Measurements from ENCODE around the gene TSPAN9.

The TSPAN9 gene, protein sequence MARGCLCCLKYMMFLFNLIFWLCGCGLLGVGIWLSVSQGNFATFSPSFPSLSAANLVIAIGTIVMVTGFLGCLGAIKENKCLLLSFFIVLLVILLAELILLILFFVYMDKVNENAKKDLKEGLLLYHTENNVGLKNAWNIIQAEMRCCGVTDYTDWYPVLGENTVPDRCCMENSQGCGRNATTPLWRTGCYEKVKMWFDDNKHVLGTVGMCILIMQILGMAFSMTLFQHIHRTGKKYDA

DNA sequence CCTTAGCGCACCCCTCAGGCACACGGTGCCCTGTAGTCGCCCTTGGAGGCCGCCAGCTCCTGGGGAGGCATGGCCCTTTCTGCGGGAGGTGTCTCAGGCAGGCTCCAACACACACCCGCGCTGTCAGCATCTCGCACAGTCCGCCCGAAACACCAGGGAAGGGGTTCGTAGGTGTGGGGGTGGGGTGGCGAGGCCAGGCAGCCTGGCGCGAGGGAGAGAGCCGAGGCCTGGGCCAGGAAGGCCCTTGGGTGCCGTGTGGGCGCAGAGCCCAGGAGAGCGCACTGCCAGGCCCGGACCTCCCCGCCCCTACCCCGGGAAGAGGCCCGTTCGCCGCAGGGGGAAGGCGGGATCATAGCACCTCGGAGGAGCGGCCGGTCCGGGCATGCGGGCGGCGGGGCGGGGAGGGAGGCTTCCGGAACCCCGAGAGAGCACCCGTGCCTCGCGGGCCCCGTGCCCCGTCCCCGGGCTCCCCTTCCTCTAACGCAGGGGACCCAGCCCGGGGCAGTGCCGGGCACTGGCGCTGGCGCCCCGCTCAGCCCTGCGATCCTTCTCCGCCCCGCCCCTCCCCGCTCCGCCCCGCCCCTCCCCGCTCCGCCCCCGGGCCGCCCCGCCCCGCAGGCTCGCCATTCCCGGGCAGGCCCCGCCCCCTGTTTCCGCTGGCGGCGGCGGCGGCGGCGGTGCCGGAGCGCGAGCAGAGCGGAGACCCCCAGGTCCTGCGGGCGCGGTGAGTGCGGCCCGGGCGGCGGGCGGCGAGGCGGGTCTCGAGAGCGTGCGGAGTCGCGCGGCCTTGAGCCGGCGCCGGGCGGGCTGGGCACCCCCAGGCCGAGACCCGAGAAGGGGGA lies at the start of gene TSPAN9:
Gene TSPAN9, plus strand, starts transcription at position 650 of the 842 bp plus-strand sequence. CDS start 123,815 bp downstream, outside the sequence.
- FAIRE-seq (no peak), DNase-seq (ENCODE audit: low spot score) (no peak)

DNA sequence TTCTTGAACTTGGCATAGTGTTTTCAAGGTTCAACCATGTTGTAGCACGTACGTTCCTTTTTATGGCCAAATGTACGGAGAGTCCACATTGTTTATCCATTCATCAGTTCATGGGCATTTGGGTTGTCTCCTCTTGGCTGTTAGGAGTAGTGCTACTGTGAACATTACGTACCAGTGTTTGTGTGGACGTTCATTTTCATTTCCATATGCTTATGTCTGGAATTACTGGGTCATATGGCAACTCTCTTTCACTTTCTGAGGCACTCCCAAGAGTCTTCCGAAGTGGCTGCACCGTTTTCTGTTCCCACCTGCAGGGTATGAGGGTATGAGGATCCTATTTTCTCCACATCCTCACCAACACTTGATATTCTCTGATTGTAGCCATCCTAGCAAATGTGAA lies 49.1 kb upstream of the TSPAN9 start:
- FAIRE-seq (no peak), DNase-seq (ENCODE audit: low spot score) (no peak)

DNA sequence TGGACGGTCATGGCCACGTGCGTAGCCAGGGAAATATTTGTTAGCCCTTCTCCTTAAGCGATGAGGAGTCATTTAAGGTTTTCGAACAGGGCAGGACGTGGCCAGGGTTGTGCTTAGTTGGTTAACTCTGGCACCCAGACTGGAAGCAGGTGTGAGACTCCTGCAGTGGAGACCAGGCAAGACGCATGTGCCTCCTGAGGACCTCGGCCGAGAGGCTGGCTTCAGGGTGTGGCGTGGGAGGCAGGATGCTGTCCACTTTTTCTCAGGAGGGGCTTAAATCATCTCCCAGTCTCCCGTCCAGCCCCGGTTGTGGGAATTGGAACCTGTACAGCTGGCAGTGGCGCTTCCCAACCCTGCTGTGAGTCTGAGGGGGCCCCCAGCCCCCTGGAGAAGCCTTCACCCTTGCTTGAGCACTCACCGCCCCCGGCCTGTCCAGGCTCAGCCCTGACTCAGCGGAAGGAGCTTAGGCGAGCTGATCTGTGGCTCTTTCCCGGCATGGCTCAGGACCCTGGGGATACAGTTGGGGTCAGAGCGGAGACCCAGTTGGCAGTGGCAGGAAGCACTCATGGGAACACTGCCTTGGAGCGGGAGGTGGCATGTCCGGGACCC lies 46.3 kb upstream of the TSPAN9 start:
- no peak for FAIRE-seq
- DNase-seq (ENCODE audit: low spot score), result no peak

DNA sequence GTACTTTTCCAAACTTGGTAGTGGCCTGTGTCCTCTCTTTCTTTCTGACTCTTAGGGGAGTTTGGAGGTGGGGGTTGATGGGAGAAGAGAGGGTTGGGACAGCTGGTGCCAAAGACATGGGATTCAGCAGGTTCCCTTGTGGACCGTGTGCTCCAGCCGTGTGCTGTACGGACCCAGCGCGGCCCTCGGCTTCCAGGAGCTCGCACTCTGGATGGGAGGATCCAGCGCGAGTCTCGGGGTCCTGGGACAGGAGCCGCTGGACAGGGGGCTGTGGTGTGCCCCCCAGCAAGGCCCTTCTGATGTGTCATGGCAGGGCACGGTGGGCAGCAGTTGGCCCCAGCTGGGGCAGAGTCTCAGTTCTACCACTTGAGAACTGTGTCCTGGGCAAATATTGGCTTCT lies 45.0 kb upstream of the TSPAN9 start:
- no peak for FAIRE-seq
- no peak for DNase-seq (ENCODE audit: low spot score)

DNA sequence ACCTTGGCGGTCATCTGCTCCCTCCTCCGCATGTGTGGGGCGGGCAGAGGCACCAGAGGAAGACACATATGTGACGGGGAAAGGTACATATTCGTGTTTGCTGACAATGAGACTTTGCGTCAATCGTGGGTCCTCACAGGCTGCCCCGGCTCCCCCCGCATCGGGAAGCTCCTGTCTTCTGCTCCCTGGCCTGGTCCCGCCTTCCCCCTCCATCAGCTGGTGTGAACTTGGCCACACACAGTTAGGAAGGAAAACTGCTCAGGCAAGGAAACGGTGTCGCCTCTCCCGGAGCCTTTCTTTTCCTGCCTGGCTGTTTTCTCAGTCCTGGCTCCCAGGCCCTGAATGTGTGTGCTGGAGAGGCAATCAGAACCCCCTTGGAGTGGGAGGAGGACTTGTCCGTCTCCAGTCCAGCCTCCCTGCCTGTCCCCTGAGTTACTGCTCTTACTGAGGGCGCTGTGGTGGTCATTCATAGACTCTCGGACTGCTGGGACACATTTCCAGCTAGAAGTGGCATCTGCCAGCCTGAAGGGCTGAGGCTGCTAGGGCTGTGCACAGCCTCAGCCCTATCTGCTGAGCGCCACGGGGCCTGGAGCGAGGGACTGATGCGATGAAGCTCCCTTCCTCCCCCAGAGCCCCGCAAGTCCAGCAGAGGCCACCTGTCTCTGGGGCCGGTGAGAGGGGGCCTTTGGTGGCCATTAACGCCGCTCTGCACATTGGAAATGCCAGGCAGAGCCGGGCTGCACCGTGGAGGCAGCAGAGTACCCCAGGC lies 44.2 kb upstream of the TSPAN9 start:
- FAIRE-seq (no peak), DNase-seq (ENCODE audit: low spot score) (no peak)

DNA sequence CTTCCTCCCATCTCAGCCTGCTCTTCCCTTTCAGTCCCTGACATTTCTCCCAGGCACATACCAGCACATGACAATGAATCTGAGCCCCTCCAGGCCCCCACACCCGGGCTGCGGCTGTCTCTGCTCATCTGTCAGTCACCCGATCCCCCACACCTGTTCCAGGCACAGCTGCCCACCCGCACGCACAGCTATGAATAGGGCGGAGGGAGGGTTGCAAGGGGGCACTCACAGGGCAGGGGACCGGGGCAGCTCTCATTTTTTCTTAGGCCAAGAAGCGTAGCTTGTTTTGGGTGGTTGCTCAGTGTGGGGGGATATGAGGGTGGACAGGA lies 43.7 kb upstream of the TSPAN9 start:
- DNase-seq (ENCODE audit: low spot score), result no peak
- no peak for FAIRE-seq

DNA sequence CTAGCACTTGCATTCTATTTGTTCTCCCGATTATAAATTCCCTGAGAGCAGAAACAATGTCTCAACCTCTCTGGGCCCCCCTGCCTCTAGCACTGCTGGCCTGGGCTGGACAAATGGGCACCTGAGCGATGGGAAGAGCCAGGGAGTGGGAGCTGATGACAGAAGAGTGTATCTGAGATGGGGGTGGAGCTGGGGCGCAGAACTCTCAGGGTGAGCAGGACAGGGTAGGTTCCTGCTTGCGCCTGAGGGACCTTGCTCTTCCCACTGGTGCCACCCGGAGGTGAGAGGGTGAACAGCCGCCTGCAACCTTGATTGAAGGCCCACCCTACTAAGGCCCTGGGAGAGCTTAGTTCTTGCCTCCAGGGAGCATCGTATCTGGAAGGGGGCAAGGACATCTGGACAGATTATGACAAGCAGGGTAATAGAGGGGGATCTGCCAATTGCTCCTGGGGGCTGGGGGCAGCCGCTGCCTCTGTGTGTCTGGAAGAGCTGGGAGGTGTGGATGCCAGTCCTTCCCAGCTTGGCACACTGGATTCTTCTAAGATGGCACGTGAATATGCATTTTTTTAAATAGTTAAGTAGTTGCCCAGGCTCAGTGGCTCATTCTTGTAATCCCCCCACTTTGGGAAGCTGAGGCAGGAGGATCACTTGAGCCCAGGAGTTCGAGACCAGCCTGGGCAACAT lies 43.0 kb upstream of the TSPAN9 start:
- DNase-seq (ENCODE audit: low spot score) (no peak), FAIRE-seq (no peak)

DNA sequence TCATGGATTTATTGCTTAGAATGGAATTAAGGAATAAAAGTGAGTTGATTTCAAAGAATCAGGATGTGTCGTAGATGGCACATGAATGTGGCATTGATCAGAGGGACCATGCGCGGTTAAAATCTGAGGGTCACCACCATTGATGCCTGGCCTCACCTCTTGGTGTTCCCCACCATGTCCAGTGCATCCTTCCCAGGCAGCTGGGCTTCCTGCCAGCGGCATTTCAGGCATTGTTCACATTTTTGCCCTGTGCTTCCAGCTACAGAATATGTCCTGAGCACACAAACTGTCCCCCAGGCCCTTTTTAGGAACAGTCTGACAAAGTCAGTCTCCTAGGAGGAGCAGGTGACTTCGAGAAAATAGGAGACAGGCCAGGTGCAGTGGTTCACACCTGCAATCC lies 42.0 kb upstream of the TSPAN9 start:
- FAIRE-seq (no peak), DNase-seq (ENCODE audit: low spot score) (no peak)

DNA sequence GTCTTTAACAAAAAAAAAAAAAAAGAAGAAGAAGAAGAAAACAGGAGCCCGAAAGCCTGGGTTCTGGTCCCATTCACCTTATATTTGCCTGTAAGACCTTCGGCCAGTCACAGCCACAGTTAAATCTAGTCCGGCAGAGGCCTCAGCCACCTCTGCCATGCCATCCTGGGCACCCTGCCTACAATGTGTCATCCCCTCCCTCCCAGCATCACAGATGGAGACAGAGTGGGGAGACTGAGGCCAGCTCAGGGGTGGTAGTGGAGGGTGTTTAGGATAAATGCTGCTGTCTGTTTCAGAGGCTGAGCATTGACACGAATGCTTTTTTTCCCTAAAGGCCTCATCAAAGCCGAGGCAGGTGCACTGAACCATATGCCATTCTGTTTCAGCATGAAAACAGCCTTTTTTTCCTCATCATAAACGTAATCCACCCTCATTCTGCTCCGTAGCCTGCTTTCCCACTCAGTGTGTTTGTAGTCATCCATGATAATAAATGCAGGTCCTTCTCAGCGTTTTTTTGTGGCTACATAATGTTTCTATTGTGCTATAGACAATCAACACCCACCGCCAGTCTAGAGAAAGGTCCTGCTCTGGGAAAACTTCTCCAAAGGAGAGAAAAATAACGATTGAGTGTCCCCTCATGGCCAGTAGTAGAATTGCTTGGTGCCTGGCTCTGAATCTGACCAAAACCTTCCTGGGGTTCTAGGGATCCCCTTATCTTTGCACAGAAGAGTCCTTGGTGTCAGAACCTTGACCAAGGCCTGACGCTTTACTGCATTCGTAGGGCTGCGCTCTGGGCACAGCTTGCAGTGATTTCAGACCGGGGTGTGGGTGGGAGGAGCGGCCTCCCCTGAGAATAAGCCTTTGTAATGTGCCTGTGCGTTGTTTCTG lies 41.1 kb upstream of the TSPAN9 start:
- DNase-seq (ENCODE audit: low spot score) (no peak), FAIRE-seq (no peak)

DNA sequence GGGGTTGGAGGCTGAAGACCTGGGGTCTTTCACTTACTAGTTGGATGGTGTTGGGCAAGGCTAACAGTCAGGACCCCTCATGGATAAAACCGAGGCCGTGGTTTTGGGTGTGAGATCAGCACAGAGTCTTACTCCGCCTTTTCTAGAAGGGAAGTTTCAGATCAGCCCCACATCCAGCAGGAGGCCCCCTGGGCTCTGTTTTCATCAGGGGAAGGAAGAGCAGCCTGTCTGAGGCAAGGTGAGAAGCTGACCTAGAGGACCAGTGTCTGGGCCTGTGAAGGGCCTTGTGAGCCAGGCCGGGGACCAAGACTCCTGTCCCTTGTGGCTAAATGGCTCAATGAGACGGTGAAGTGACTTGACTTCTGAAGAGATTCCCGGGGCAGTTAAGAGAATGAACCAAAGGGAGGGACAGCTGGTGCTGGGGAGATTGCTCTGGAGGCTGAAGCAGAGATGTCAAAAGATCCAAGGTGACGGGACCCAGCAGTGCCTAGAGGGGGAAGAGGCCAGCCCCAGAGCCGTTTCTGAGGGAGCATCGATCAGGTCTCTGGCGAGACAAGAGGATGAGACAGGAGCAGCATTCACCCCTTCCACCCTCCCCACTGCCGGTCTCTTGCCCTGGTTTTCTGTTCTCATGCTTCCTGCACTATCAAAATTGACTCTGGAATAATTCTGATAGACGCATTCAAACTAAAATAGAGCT lies 40.1 kb upstream of the TSPAN9 start:
- DNase-seq (ENCODE audit: low spot score) (no peak), FAIRE-seq (no peak)

DNA sequence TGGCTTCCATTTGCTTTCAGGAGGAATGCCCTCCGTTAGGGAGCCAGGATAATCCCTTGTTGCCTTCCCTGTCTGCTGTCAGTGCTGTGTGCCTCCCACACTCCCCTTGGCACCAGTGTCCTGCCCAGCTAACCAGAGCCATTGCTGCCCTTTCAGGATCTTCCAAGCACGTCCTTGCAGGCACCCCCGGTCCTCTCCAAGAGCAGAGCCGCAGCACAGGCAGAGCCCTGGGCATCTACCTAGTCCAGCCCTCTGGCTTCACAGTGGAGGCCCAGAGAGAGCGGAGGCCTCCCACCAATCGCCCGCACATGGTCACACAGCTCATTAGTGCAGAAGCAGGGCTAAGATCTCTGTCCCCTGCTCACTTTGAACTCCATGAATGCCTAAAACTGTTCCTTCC lies 39.0 kb upstream of the TSPAN9 start:
- no peak for FAIRE-seq
- DNase-seq (ENCODE audit: low spot score), result no peak

DNA sequence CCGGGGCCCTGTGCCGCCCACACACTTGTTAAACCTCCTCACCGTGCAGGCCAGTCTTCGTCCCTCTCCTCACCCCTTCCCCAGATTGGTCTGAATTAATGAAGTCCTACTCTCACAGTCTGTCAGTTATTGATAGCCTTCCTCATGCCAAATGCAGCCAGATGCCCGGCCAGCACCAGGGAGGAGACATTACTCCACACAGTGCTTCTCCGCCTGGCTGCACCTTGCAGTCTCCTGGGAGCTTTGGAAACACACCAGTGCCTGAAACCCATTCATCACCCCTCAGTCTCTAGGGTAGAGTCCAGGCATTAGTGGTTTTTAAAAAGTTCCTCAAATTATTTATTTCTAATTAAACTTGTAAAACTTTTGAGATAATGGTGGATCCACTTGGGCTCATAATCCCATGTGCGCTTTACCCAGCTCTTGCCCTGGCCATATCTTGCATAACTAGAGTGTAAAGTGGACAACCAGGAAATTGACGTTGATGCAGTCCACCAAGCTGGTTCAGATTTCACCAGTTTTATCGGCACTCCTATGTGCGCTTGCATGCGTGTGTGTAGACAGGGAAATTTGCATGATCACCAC lies 38.2 kb upstream of the TSPAN9 start:
- DNase-seq (ENCODE audit: low spot score) (no peak), FAIRE-seq (no peak)

DNA sequence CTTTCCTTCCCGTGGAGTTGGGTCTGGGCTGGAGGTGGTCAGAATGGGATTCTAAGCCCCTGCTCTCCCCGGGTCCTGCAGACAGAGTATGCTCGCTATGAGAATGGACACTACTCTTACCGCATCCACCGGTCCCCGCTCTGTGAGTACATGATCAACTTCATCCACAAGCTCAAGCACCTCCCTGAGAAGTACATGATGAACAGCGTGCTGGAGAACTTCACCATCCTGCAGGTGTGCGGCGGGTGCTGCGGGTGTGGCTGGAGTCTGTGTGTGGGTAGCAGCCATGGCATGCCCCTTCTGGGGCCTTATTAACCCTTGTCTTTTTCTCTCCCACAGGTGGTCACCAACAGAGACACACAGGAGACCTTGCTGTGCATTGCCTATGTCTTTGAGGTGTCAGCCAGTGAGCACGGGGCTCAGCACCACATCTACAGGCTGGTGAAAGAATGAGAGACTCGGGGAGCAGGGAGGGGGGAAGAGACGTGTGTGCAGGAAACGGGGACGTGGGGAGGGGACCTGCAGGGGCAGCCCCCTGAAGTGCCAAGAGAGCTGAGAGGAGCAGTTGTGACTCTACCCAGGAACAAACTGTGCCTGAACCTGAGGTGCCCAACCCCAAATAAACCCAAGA lies 37.0 kb upstream of the TSPAN9 start:
- FAIRE-seq (no peak), DNase-seq (ENCODE audit: low spot score) (no peak)

DNA sequence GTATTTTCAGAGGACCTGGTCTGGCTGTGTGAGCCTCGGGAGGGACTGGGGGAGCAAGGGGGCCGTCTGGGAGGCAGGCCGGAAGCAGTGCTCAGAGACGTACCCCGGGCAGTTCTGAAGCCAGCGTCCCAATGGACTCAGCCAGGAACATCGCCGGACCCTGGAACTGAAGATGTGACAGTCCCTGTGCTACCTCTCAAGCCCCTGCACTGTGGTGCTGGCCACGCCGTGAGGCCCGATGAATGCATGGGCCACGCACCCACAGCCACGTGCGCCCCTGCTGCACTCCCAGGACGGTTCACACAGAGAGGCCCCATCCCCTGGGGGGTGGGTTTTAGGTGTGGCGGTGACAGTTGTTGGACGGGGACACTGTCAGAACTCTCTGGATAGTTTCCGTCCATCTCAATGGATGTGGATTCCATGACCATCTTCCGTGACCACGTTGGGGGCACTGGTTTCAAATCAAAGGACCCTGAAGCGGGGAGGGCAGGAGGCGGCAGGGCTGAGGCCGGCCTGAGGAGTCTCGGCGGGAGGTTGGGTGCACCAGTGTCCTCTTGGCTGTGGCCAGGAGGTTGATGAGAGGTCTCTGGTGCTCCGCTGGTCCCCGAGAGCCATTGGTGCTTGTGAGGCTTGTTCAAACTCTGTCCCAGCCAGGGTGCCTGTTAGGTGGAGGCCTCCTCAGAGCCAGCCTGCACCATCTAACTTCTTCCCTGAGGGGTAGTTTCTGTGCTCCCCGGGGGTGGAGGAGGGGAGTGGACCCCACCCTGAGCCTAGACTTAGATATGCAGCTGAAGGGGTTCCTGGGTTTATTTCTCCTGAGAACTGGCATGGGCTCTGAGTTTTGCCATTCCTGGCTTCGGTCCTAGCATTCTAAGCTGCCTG lies 36.3 kb upstream of the TSPAN9 start:
- DNase-seq (ENCODE audit: low spot score), result no peak
- FAIRE-seq, result no peak

DNA sequence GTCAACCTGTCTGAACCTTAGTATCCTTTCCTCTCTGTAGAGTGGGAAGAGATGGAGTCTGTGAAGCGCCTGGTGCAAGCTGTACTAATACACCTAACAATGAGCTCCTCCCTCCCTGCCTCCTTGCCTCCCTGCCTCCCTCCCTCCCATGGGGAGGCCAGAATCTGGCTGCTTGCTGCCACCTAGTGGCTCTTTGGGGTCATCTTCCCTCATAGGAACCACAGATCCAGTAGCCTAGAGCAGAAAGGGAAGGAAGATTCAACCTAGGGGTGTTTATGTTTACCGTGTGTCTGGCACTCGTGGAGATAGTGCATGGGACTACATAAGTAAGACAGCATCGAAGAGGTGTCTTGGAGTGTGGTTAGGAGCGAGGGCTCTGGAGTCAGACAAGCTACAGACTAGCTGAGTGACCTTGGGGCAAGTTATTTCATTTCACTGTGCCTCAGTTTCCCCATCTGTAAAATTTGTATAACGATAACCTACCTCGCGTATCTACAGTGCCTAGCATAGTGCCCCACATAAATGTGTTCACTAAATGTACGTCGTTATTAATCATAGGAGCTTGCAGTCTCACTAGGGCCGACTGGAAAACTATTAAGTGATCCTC lies 35.5 kb upstream of the TSPAN9 start:
- FAIRE-seq (no peak), DNase-seq (ENCODE audit: low spot score) (peak; percentile 60)

DNA sequence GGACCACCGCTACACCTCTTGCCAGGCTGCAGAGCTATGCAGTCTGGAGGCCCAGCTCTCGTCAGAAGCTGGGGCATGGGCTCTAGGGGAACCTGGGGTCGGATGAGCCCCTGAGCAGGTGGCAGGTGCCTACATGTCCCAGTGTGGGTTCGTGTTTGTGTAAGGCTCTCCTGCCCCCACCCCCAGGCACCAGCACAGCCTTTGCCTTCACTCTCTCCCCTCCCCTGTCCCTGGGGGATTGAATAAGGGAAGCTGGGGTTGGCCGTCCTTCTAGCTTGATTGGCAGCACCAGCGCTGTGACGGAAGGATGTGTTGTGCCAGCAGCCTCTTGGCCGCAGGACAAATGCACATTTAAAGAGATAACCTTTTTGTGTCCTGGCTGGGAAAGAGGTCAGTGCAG lies 34.8 kb upstream of the TSPAN9 start:
- FAIRE-seq (no peak), DNase-seq (ENCODE audit: low spot score) (no peak)

DNA sequence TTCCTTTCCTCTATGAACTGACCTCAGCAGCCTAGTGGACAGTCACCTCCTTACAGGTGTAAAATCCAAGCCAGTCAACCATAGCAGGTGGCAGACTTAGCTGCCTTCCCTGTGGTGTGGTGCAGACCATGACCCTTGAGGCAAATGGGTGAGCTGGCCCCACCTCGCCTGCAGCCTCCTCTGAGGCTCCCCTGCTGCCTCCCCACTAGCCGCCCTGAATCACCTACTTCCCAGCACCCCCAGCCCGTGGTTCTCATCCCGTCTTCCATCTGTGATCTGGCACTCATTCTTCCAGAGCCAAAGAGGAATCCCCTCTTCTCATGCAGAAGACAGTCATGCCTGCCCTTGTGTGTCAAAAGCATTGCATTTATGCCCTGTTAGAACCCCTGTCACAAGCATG lies 34.4 kb upstream of the TSPAN9 start:
- DNase-seq (ENCODE audit: low spot score) (no peak), FAIRE-seq (no peak)

DNA sequence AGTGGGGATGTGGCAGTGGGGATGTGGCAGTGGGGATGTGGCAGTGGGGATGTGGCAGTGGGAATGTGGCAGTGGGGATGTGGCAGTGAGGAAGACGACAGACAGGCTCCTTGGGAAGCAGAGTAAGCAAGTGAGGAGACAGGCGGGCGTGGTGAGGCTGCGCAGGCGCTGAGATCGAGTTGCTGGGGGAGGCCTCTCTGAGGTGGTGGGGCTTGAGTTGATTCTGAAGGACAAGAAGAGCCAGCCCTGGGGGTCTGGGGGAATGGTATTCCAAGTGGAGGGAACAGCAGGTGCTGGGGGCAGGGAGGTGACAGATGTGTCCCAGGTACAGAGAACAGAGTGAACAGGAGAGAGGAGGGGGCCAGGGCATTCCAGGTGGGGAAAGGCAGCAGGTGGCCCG lies 33.8 kb upstream of the TSPAN9 start:
- FAIRE-seq (no peak), DNase-seq (ENCODE audit: low spot score) (no peak)

Data from RCC 7860 (cell line).